Panc1 (cell line): ENCODE measurements around the gene RAPGEF3. TPM values are rescaled to one million over a fixed set of nuclear protein-coding genes. Genes with fewer than 3 reads are reported as not detected.

Experiments
- ATAC-seq: fragments of 200-7000 bp; cut with Tn5 transposase; 2 replicates; pipeline ENCODE4 v1.9.1; 2020; ENCODE audit warnings: mild to moderate bottlenecking, moderate library complexity
- BruUV-seq: library from RNA; stranded (reverse); fragments of 400-500 nt; replicated peaks from 2 replicates; lab custom pipeline; 2021; lab: Mats Ljungman, UMichigan
- CTCF ChIA-PET: fragments of 300-600 bp; sonication (Branson Sonifier 250); formaldehyde crosslinking; loops from one replicate; lab custom pipeline; 2022; ENCODE audit warnings: antibody characterized with exemption; lab: Charles Lee
- POLR2A ChIA-PET: fragments of 300-600 bp; sonication (Branson Sonifier 250); formaldehyde crosslinking; loops from one replicate; lab custom pipeline; 2022; ENCODE audit warnings: antibody characterized with exemption; lab: Charles Lee
- DNase-seq: peaks from one replicate; pipeline ENCODE4 v3.0.0-alpha.2; 2010; ENCODE audit warnings: low read depth, low spot score
- H3K27ac ChIP-seq: 2 replicates; pipeline ENCODE4 v1.5.1; 2011; ENCODE audit warnings: mild to moderate bottlenecking, low read length, inconsistent platforms
- H3K27me3 ChIP-seq: fragments of 200-500 bp; sonication (Bioruptor generic); 2 replicates; pipeline ENCODE4 v1.6.0; 2014; ENCODE audit warnings: low read length, inconsistent platforms; ENCODE audit not compliant: control insufficient read depth, insufficient read depth
- H3K36me3 ChIP-seq: fragments of 200-500 bp; sonication (Bioruptor generic); 2 replicates; pipeline ENCODE4 v1.5.1; 2014; ENCODE audit warnings: inconsistent platforms, mild to moderate bottlenecking, low read length, moderate library complexity; ENCODE audit not compliant: control insufficient read depth, insufficient read depth
- H3K4me1 ChIP-seq: 2 replicates; pipeline ENCODE4 v1.5.1; 2011; ENCODE audit warnings: inconsistent platforms, mild to moderate bottlenecking, low read length, moderate library complexity; ENCODE audit not compliant: control insufficient read depth, insufficient read depth
- H3K4me3 ChIP-seq, 2 experiments: 2 replicates each; pipeline ENCODE4 v1.5.1; 2011 to 2012; ENCODE audit warnings: low read depth in 2 of 2, low read length in 2 of 2, mild to moderate bottlenecking in 2 of 2, inconsistent platforms in 1 of 2, moderate library complexity in 1 of 2
- H3K9me3 ChIP-seq: fragments of 200-500 bp; sonication (Bioruptor generic); 2 replicates; pipeline ENCODE4 v1.5.1; 2014; ENCODE audit warnings: low read depth, mild to moderate bottlenecking, inconsistent platforms, low read length, moderate library complexity; ENCODE audit not compliant: control insufficient read depth, insufficient read depth
- POLR2AphosphoS5 ChIP-seq: IDR thresholded peaks from 2 replicates; pipeline ENCODE4 v1.6.1; 2012; ENCODE audit warnings: mild to moderate bottlenecking, low read depth, low read length, moderate library complexity
- SIN3A ChIP-seq: IDR thresholded peaks from 2 replicates; pipeline ENCODE4 v1.6.1; 2012; ENCODE audit warnings: low read depth, mild to moderate bottlenecking, low read length, moderate library complexity, borderline replicate concordance; ENCODE audit not compliant: insufficient read depth
- TCF7L2 ChIP-seq: IDR thresholded peaks from 2 replicates; pipeline ENCODE4 v1.6.1; 2011; ENCODE audit warnings: mild to moderate bottlenecking, low read depth, low read length, inconsistent platforms
- in situ Hi-C: cut with HindIII; loops from 2 replicates; pipeline ENCODE4 v1.10.0; 2016; ENCODE audit warnings: low sequenced_read_pairs, low pct_unique_long_range_greater_than_20kb
- intact Hi-C: fragments of 100-400 bp; cut with micrococcal nuclease; formaldehyde crosslinking; loops from one replicate; pipeline ENCODE4 v1.10.0; 2022; ENCODE audit not compliant: unreplicated experiment
- total RNA-seq: library from RNA; stranded (reverse); gene quantifications from one replicate; pipeline ENCODE4 v1.2.1, GENCODE V29; 2021; ENCODE audit not compliant: unreplicated experiment
- TF ChIP-seq, protein P1 (sequence below), 2 experiments: IDR thresholded peaks; 2 replicates each; pipeline ENCODE4 v1.6.1; 2011 to 2012; ENCODE audit warnings: low read depth in 2 of 2, control low read depth in 1 of 2, low read length in 1 of 2, mild to moderate bottlenecking in 1 of 2, moderate library complexity in 1 of 2; ENCODE audit not compliant: insufficient read depth in 1 of 2
- TF ChIP-seq, protein P2 (sequence below): fragments of 450-650 bp; IDR thresholded peaks from 2 replicates; pipeline ENCODE4 v1.5.1; 2017; ENCODE audit warnings: mild to moderate bottlenecking

Gene RAPGEF3
- total RNA-seq, 1 experiment from 2014 or later: 5.8 TPM

DNA sequence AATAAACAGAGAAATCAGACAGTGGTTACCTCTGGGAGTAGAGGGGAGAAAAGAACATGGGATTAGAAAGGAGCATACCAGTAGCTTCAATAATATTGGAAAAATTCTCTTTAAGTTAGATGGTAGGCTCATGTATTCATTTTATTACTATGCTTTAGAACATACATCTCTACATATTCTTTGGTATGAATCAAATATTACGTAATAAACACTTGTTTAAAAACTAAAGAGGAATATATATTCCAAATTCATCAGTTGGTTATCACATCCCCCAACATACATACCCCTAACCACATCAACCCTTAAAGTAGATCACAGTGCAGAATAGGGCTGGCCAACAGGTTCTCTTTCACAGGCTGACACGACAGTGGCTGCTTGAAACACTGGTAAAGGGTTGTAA is 58.4 kb downstream of the RAPGEF3 start:
- CTCF ChIA-PET: no interaction called here
- POLR2A ChIA-PET: no interaction called here

DNA sequence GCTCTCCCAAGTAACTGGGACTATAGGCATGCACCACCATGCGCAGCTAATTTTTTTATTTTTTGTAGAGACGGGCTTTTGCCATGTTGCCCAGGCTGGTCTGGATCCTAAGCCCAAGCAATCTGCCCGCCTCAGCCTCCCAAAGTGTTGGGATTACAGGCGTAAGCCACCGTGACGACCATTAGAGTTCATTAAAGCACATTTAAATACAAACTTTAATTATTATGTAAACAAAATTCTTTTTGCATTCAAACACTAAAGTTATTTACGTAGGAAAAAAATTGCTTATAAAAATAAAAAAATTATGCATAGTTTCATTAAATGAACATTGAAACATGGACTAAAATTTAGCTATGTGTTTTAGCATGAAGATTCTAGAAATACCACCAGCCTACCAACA is 60.0 kb downstream of the RAPGEF3 start:
- no peak for DNase-seq
- ChIA-PET CTCF (no interaction called here), POLR2A (no interaction called here)
- Histone ChIP-seq H3K27ac (no peak overlapping the region), H3K4me1 (no peaks in the 10 kb centered on the region), H3K27me3 (no peaks in the 10 kb centered on the region), H3K36me3 (peaks cover 18% of the 10 kb centered on the region), H3K4me3 (no peak overlapping the region), H3K9me3 (no peaks in the 10 kb centered on the region)
- no peak for ATAC-seq
- intact Hi-C loops (no loop called here), in situ Hi-C loops (no loop called here)
- TF ChIP-seq, protein P1, sequence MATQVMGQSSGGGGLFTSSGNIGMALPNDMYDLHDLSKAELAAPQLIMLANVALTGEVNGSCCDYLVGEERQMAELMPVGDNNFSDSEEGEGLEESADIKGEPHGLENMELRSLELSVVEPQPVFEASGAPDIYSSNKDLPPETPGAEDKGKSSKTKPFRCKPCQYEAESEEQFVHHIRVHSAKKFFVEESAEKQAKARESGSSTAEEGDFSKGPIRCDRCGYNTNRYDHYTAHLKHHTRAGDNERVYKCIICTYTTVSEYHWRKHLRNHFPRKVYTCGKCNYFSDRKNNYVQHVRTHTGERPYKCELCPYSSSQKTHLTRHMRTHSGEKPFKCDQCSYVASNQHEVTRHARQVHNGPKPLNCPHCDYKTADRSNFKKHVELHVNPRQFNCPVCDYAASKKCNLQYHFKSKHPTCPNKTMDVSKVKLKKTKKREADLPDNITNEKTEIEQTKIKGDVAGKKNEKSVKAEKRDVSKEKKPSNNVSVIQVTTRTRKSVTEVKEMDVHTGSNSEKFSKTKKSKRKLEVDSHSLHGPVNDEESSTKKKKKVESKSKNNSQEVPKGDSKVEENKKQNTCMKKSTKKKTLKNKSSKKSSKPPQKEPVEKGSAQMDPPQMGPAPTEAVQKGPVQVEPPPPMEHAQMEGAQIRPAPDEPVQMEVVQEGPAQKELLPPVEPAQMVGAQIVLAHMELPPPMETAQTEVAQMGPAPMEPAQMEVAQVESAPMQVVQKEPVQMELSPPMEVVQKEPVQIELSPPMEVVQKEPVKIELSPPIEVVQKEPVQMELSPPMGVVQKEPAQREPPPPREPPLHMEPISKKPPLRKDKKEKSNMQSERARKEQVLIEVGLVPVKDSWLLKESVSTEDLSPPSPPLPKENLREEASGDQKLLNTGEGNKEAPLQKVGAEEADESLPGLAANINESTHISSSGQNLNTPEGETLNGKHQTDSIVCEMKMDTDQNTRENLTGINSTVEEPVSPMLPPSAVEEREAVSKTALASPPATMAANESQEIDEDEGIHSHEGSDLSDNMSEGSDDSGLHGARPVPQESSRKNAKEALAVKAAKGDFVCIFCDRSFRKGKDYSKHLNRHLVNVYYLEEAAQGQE (IDR thresholded peaks at IDR 0.05; ENCODE audit: insufficient read depth in 1 of 2, low read depth in 2 of 2, low read length in 1 of 2): no peak
- TF ChIP-seq TCF7L2 (no peak), POLR2AphosphoS5 (no peak)
- TF ChIP-seq, protein P2, sequence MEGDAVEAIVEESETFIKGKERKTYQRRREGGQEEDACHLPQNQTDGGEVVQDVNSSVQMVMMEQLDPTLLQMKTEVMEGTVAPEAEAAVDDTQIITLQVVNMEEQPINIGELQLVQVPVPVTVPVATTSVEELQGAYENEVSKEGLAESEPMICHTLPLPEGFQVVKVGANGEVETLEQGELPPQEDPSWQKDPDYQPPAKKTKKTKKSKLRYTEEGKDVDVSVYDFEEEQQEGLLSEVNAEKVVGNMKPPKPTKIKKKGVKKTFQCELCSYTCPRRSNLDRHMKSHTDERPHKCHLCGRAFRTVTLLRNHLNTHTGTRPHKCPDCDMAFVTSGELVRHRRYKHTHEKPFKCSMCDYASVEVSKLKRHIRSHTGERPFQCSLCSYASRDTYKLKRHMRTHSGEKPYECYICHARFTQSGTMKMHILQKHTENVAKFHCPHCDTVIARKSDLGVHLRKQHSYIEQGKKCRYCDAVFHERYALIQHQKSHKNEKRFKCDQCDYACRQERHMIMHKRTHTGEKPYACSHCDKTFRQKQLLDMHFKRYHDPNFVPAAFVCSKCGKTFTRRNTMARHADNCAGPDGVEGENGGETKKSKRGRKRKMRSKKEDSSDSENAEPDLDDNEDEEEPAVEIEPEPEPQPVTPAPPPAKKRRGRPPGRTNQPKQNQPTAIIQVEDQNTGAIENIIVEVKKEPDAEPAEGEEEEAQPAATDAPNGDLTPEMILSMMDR: no peak
- no TSS peak for BruUV-seq

More for the DNA sequence above, 58.4 kb downstream of the RAPGEF3 start:
- in situ Hi-C loops: no loop called here
- peaks cover 13% of the 10 kb centered on the region for H3K36me3 ChIP-seq
- peaks cover 8% of the 10 kb centered on the region; the same call in 1 of the 2 replicates for H3K4me1 ChIP-seq
- no peak overlapping the region for H3K4me3 ChIP-seq
- ATAC-seq (no peak), DNase-seq (no peak)
- TF ChIP-seq, protein P2: no peak
- TF ChIP-seq TCF7L2 (no peak), SIN3A (no peak), POLR2AphosphoS5 (no peak)
- TF ChIP-seq, protein P1 (IDR thresholded peaks at IDR 0.05; ENCODE audit: insufficient read depth in 1 of 2, low read depth in 2 of 2, low read length in 1 of 2): no peak
- no TSS peak for BruUV-seq
- intact Hi-C loops: no loop called here
- H3K9me3 ChIP-seq: no peaks in the 10 kb centered on the region
- H3K27me3 ChIP-seq: no peaks in the 10 kb centered on the region
- H3K27ac ChIP-seq: no peak overlapping the region
